GM18519 (cell line): ENCODE measurements around the gene AP2A2.

Experiments used
- ATAC-seq: cut with Tn5 transposase; IDR thresholded peaks from one replicate; pipeline ENCODE4 v1.9.1; 2021; ENCODE audit warnings: mild to moderate bottlenecking, moderate library complexity; ENCODE audit not compliant: unreplicated experiment, low FRiP score

AP2A2 gene

DNA sequence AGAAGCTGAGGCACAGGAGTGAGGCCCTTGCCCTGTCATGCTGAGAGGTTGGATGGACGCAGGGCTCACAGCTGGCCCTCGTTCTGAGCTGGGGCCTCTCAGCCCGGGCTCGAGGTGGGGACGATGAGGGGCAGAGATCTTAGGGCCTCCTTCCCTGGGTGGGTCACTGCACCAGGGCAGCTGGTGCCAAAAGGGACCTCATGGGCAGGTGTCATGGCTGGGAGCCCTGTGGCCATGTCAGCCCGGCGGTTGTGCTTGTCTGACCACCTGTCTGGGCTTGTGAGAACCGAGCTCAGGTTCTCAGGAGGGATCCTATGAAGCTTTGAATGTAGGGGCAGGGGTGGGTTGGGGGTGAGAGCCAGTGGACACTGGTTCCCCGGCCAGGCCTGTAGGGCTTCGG lies 112.7 kb downstream of the AP2A2 start:
- no peak for ATAC-seq

DNA sequence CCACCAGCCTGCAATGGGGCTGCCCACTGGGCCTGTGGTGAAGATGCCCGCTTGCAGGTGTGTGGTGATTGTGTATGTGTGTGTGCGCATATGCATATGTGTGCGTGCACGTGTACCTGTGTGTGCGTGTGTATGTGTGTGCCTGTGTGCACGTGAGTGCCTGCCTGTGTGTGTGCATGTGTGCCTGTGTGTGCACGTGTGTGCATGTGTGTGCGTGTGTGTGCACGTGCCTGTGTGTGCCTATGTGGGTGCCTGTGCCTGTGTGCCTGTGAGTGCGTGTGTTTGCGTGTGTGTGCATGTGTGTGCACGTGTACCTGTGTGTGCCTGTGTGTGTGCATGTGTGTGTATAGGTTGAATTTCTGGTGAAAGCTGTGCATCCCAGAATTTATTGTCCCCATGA lies 113.3 kb downstream of the AP2A2 start:
- no peak for ATAC-seq

DNA sequence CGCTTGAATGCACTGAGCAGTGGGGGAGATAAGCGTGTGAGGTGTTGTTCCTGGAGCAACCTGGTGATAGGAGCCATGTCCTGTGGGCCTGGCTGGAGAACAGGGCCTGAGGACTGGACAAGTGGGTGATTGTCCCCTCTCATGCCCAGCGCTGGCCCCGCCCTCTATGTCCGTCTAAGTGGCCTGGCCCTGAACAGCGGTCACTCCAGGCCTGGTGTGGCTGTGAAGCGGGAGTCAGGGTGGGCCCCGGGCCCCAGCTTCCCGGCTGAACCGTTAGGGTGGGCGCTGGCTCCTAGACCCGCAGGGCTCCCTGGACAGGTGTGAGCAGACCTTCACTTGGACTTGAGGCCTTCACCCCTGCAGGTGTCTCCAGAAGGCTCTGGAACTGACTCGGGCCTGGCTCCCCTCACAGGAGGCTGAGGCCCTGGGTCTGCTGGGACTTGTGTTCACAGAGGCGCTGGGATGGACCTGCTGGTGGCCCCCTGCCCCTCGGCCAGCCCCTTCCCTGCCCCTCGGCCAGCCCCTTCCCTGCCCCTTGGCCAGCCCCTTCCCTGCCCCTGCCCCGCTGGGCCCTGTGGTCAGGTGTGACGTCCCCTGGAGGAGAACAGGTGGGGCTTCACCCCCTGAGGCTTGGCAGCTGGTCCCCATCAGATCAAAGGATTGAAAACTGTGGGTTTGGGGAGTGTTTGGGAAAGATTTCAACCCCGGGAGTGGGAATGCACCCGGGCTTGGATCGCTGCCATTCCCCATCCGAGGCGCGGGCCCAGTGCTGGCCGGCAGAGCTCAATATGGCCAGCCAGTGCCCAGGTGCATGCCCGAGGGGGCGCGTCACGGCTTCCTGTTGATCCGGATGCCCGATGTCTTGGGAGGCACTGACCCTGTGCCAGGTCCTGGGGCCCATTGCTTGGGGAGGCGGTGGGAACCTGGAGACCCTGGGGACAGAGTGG lies 114.1 kb downstream of the AP2A2 start:
- no peak for ATAC-seq

DNA sequence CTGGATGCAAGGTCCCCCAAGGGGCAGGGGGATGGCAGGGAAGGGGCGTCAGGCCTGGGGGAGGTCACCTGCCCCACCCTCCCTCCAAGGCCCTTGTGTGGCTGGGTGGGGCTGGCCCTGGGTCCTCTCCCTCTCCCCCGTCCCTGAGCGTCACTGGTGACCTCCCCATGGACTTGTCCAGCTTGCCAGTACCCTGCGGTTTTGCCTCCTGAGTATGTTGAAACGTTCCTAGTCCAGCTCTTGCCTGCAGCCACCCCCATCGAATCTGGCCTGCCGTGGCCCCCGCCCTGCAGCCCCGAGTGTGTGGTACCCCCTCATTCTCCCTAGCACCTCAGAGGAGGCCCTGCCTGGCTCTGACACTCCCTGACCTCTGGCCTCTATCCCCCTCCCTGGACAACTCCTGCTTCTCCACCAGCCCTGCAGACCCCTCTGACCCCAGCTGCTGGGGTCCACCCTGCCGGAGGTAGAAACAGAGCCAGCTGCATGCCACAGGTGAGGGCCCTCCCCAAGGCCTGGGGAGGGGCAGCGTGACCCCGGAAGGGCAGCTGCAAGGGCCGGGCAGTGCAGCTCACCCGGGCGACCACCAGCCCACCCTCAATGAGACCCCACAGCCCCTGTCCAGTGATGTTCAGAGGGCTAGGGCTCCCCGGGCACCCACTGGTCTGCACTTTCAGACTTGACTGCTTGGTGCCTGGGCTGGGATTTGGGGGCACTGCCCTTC lies 114.9 kb downstream of the AP2A2 start:
- no peak for ATAC-seq

DNA sequence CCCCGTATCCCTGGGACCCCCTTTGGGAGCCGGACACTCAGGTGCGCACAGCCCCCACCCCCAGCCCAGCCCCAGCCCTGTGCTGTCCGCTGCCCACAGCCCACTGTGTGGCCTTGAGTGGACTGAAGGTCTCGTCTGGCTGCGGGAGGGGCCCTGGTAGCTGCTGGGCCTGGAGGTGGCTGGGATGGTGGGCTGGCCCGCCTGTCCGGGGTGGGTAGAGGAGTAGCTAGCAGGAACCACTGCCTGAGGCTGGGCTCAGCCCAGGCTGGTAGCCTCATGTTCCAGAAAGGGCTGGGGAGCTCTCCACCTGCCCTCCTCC lies 115.4 kb downstream of the AP2A2 start:
- no peak for ATAC-seq

DNA sequence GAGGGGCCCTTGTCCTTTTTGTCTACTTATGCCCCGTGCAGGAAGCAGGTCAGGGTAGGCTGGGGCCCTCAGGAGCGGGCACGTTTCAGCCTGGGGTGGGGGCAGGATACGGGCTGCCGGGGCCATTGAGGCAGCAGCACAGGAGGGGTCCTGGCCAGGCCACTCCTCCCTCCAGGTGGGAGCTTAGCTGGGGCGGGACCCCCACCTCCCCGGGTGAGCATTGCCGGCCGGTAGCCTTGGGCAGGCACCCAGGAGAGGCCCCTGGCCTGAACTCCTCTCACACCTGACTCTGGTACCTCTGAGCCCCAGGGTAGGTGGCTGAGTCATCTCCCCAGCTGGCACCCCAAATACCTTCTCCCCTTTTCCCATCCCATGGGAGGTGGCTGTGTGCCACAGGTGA lies 115.8 kb downstream of the AP2A2 start:
- ATAC-seq, result no peak

DNA sequence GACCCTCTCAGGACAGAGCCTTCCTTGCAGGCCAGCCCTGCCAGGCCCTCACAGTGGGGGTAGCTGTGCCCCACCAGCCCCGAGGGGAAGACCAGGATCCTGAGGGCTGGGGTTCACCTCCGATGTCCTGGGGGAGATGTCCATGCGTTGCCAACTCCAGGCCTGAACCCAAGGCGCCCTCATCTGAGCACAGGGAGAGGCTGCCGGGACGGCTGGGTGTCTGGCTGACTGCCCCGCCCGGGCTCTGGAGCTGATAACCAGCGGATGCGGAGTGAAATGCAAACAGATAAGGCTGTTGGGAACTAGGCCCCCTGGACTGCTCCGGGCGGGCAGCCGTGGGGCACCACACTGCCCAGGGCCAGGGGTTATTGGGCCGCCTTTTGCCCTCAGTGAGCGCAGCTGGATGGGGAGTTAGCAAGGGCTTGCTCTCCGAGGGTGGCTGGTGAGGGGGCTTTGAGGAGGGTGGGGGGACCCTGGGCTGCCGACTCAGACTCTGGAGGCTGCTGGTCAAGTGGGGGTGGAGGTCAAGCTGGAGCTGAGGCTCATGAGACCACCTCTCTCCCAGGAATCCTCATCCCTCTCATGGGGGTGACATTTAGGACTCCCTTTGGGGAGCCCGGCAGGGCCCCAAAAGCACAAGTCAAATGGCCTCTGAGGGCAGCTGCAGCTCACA lies 116.4 kb downstream of the AP2A2 start:
- ATAC-seq, result no peak

DNA sequence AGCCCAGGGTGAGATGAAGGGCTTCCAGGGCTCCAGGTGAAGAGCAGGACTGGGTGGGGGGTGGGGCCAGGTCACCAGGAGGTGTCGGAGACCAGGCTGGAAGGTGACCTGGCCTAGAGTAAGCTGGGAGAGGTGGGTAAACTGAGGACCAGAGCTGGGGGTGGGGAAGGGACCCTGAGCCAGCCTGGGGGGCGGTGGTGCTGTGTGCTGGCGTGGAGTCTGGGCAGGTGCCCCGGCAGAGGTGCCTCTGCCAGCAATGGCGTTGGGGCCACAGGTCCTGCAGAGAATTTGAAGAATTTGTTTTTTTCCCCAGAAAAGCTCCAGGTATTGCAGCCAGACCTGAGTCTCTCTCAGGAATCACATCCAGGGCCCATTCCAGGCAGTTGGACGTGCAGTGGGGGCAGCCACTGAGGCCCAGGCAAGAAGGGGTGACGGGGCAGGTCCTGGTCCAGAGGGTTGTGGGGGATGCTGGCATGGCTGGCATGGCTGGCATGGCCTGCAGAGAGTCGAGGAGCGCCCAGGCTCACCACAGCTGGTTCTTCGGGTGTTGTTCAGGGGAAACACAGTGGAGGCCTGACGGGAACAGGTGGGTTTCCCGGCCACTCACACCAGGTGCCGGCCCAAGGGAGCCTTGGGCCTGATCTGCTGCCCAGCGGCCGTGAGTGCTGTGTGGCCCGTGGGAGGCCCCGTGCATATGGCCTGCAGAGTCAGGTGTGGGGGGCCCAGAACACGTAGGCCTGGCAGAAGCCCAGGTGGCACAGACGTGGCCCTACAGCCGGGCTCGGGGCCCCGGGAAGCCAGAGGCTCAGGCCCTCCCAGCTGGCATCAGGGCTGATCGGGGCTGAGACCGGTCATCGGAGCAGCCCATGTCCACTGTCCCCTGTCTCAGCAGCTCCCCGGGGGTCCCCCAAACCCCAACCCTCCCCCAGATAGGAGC lies 117.2 kb downstream of the AP2A2 start:
- ATAC-seq, result no peak

DNA sequence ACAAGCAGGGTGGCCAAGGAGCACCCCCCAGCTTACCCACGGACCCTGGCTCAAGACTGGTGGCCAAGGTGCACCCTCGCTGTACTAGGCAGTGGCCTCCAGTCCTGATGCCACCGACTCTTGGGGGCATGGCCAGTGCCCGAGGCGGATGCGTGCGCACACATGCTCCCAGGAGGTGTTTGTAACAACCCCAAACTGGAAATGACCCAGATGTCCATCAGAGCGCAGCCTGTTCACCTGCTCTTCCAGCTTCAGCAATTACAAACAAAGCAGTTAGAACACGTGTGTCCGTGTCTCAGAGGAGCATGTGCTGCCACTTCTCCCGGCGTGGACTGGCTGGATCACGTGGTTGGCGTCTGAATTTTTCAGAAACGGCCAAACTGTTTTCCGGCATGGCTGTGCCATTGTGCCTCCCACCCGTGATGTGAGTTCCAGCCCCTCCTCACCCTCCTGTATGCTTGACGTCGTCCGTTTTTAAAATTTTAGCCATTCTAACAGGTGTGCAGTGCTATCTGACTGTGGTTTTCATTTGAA lies 118.0 kb downstream of the AP2A2 start:
- ATAC-seq, result no peak

DNA sequence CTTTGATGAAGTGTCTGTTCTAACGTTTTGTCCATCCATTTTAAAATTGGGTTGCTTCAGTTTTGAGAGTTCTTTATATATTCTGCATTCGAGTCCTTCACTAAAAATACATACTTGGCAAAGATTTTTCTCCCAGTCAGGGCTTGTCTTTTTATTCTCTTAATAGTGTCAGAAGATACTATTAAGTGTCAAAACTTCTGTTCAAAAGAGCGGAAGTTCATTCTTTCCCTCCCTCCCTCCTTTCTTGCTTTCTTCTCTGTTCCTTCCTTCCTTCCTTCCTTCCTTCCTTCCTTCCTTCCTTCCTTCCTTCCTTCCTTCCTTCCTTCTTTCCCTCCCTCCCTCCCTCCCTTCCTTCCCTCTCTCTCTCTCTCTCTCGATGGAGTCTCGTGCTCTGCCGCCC lies 118.5 kb downstream of the AP2A2 start:
- no peak for ATAC-seq

DNA sequence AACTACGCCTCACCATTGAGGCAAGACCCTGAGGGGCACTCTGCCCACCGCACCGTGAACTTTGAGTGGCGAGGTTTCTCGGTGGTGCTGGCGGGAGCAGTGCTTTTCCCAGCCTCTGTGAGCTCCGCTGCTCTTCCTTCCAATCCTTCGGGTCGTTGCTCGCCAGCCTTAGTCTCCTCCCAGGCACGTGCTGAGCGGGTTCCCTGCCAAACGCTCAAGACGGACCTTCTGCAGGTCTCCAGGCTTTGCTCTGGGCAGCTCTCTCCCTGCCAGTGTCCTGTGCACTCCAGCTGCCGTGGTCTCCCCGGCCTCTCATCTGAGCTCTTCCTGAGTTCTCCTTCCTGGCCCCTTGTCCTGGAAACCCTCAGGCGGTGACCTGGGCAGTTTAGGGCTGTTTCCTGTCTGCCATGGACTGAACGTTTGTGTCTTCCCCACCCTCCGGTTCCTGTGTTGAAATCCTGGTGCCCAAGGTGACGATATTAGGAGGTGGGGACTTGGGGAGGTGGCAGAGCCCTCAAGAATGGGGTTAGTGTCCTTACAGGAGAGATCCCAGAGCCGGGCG lies 122.0 kb downstream of the AP2A2 start:
- ATAC-seq, result no peak

DNA sequence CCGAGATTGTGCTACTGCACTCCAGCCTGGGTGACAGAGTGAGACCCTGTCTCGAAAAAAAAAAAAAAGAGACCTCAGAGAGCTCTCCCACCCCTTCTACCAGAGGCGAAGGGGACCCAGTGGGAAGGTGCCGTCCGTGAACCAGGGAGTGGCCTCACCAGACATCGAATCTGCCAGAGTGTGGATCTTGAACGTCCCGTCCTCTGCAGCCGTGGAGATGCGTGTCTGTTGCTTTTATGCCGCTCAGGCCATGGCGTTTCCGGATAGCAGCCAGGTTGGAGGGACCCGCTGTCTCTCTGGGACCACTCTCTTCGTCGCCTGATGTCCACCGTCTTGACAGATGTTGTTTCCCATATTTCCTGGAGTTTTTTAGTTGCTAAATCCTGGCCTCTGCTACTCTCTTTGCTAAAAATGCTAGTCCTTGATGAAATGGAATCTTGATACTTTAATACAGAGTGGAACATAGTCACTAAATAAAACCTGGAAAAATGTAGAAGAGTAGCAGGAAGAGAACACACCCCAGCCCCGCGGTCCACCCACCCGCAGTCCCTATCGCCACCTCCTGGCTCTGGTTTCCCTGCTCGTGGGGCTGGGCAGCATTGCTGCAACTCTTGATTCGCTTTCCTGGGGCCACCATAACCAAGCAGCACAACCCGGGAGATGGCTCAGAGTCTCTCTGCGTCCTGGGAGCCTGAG lies 122.9 kb downstream of the AP2A2 start:
- ATAC-seq, result no peak

DNA sequence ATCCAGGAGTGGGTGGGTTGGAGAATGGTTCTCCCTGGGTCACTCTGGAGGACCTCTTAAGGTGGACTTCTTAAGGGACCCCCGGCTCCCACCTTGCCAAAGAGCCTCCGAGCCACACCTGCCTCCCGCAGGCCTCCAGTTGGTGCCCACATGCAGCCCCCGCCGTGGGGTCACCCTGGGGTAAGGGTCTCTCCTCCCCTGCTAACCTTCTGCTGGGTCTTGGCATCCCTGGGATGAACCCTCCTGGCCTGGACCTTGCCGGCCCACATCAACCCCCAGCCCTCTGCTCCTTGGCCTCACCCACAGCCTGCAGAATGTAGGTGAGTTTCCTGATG lies 123.4 kb downstream of the AP2A2 start:
- no peak for ATAC-seq

DNA sequence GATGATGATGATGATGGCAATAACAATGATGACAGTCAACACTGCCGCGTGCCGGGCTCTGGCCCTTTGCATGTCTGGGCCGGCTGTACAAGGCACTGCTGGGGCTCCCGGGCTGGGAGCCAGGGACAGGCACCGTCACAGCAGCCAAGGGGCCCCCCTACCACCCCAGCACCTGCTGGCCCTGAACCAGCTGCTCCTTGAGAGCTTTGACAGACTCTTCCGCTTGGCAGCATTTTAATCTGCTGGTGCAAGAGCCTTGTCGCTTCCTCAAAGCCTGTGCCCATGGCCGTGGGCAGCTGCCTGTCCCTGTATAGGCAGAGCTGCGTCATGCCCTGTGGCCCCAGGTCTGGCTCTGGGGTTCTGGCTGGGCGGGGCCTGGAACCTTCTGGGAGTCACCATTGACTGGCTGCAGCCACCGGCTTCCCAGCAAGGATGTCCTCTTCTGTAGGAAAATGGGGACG lies 123.8 kb downstream of the AP2A2 start:
- no peak for ATAC-seq

DNA sequence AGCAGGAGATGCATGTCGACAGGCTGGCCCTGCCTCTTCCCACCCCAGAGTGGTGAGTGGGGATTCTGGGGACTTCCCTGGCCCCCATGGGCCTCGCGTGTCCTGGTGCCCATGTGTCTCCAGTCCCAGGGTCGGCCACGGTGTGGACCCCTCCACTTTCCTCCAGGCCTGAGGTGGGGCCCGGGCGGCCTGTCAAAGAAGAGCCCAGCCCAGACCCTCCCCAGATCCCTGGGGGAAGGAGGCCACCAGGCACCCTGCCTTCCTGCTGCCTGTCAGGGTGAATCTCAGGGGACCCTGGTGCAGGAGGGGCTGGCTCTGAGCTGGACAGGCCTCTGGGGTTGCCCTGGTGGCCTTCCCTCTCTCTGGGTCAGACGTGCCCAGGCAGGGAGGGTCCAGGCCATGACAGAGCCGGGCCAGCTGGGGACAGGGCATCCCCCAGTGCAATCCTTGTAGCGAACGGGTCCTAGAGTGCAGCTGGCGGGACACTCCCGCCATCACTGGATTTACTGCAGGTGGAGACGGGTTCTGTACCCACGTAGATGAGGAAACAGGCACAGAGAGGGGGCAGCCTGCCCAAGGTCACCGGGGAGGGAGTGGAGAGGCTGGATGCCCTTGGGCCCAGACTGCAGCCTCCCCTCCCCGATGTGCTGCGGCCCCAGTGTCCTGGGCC lies 124.4 kb downstream of the AP2A2 start:
- ATAC-seq, result no peak

DNA sequence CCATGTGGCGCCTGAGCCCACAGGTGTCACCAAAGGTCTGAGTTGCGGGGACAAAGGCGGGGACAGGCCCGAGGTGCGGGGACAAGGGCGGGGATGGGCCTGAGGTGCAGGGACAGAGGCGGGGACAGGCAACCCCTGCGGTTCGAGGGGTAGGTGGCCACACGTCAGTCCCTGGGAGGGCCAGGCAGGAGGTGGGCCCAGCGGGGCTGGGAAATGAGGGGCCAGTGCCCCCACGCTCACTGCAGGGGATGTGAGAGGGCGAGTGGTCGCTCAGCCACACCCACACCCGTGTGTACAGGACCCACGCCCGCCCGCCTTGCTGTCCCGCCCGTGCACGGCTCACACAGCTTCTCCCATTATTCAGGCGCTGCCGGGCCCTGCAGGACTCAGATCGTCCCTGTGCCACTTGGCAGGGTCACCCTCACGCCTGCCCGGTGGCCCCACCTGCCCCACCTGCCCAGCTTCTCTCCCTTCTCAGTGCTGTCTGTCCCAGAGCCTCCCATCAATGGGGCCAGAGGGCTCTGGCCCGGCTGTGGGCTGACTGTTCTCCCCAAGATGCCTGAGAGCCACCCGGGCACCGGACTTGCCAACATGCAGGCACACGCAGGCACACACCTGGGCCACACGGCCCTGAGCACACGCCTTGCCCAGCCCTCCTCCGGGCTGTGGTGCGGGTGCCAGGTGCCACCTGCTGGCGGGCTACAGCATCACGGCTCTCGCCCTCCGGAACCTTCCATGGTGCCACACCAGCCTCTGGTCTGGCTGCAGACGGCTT lies 125.1 kb downstream of the AP2A2 start:
- no peak for ATAC-seq

DNA sequence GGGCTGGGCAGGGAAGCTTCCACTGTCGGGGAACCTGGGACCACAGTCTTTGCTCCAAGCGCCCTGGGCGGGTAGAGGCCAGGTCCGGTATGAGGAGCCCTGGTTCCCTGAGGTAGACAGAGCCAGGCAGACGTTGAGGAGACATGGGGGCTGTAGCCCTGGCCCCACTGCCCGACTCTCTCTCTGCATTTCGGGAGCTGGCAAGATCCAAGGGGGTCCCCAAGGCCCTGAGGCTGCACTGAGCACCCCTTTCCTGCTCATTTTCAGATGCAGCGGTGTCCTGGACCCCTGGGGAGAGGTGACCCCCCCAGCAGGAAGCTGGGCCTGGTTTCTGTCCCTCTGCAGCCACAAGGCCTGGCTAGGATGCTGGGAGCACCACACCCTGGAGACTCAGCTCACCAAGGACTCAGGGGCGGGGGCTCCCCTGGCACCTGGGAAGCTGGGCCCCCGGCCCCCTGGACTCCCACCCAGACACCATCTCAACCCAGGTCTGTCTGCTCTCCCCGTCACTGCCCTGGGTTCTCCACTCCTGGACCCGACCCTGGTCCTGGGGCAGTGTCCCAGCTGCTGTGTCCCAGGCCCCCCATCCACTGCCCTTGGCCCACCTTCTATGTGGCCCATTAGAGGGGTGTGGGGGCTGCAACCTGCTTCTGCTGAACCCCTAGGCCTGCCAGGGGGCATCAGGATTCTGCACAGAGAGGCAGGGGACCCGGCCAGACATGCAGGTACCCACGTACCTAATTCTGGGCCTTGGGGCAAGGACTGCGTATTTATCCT lies 125.9 kb downstream of the AP2A2 start:
- ATAC-seq, result no peak
